Measurements from ENCODE around the gene ESF1.

GRCh38 chr20:13745784-13746183 is 38.9 kb downstream of the ESF1 start:
- TF ChIP-seq CTCF (IDR thresholded peaks at IDR 0.05; ENCODE audit: poor library complexity) (no peak), EZH2 (IDR thresholded peaks at IDR 0.05; ENCODE audit: borderline replicate concordance) (no peak)
